Smooth muscle cell (in vitro differentiated cells): ENCODE measurements around the gene BAZ2B. TPM values are rescaled to one million over a fixed set of nuclear protein-coding genes. Genes with fewer than 3 reads are reported as not detected.

ENCODE experiments used
- DNase-seq: peaks from one replicate; lab custom pipeline; 2025; ENCODE audit not compliant: unreplicated experiment; lab: John Stamatoyannopoulos, UW
- H2AFZ ChIP-seq: fragments of 200-600 bp; sonication (generic); 2 replicates; pipeline ENCODE4 v1.6.0; 2016; ENCODE audit warnings: antibody characterized with exemption, low read depth, mild to moderate bottlenecking
- H3F3A ChIP-seq: fragments of 200-600 bp; sonication (generic); 2 replicates; pipeline ENCODE4 v1.6.0; 2017; ENCODE audit warnings: antibody characterized with exemption, low read depth
- H3K27ac ChIP-seq: fragments of 200-600 bp; sonication (generic); 2 replicates; pipeline ENCODE4 v1.5.1; 2016; ENCODE audit warnings: low read depth, mild to moderate bottlenecking
- H3K27me3 ChIP-seq: fragments of 200-600 bp; sonication (generic); 2 replicates; pipeline ENCODE4 v1.6.1; 2016; ENCODE audit warnings: low read depth, mild to moderate bottlenecking
- H3K36me3 ChIP-seq: fragments of 200-600 bp; sonication (generic); 2 replicates; pipeline ENCODE4 v1.5.1; 2016; ENCODE audit warnings: low read depth
- H3K4me1 ChIP-seq: fragments of 200-600 bp; sonication (generic); 2 replicates; pipeline ENCODE4 v1.5.1; 2016; ENCODE audit warnings: low read depth
- H3K4me2 ChIP-seq: fragments of 200-600 bp; sonication (generic); 2 replicates; pipeline ENCODE4 v1.6.0; 2016; ENCODE audit warnings: mild to moderate bottlenecking
- H3K4me3 ChIP-seq: fragments of 200-600 bp; sonication (generic); 2 replicates; pipeline ENCODE4 v1.5.1; 2016; ENCODE audit warnings: mild to moderate bottlenecking
- H3K79me2 ChIP-seq: fragments of 200-600 bp; sonication (generic); 2 replicates; pipeline ENCODE4 v1.6.0; 2016; ENCODE audit warnings: low read depth, mild to moderate bottlenecking
- H3K9ac ChIP-seq: fragments of 200-600 bp; sonication (generic); 2 replicates; pipeline ENCODE4 v1.6.0; 2016; ENCODE audit warnings: low read depth
- H3K9me3 ChIP-seq: fragments of 200-600 bp; sonication (generic); replicated peaks from 2 replicates; pipeline ENCODE4 v1.5.1; 2016; ENCODE audit warnings: low read depth
- H4K20me1 ChIP-seq: fragments of 200-600 bp; sonication (generic); 2 replicates; pipeline ENCODE4 v1.6.0; 2016; ENCODE audit warnings: low read depth
- CTCF ChIP-seq: fragments of 200-600 bp; sonication (generic); IDR thresholded peaks from 2 replicates; pipeline ENCODE4 v1.5.1; 2017; ENCODE audit warnings: borderline replicate concordance, mild to moderate bottlenecking, antibody characterized with exemption; ENCODE audit not compliant: insufficient read depth, poor library complexity, severe bottlenecking
- WGBS: methylation state at CpG from one replicate; pipeline ENCODE4 v1.1.7; 2016; ENCODE audit warnings: low lambda C conversion rate; 5-methylcytosine and 5-hydroxymethylcytosine counted together
- polyA plus RNA-seq: library from polyadenylated mRNA; unstranded; fragments of >200 nt; fragmentation: Nextera tagmentation; extraction: Ambion mirVana; gene quantifications from 2 replicates; pipeline ENCODE4 v1.2.1, GENCODE V29; 2016
- total RNA-seq: library from RNA; depleted of rRNA; stranded (reverse); fragments of >200 nt; gene quantifications from 2 replicates; pipeline ENCODE4 v1.2.3, GENCODE V29; 2014

Gene BAZ2B
- total and polyA plus RNA-seq, 2 experiments from 2014 or later: 27.7 to 58.5 TPM

DNA sequence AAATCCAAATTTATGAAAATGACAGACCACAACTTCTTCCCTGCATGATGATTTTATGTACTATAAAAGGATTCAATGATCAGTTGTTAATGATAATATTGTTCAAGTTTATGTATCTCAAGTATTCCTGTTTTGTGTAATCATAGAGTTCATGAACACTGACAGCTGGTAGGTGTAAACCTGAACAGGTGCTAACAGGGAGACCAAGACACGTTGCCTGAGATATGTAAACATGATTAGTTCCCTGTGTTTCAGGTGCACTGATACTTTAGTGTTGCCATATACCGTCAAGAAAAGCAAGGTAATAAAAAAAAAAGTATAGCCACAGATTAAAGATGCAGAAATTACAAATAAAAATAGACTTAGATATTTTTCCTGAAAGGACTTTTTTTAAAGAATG lies 131.8 kb downstream of the BAZ2B start:
- Histone ChIP-seq H2AFZ (no peak overlapping the region), H3F3A (no peaks in the 10 kb centered on the region), H4K20me1 (peaks cover 61% of the 10 kb centered on the region), H3K27ac (no peak overlapping the region), H3K4me1 (no peaks in the 10 kb centered on the region), H3K9me3 (no peaks in the 10 kb centered on the region), H3K36me3 (no peaks in the 10 kb centered on the region), H3K9ac (no peak overlapping the region), H3K27me3 (no peaks in the 10 kb centered on the region), H3K4me2 (no peak overlapping the region), H3K4me3 (no peak overlapping the region), H3K79me2 (peaks cover 27% of the 10 kb centered on the region)
- no peak for DNase-seq
- WGBS: 92% methylated on average over 2 of the region's 2 CpGs
- TF ChIP-seq CTCF: no peak

- H3F3A ChIP-seq: no peaks in the 10 kb centered on the region
- H3K4me1 ChIP-seq: no peaks in the 10 kb centered on the region
- H3K4me2 ChIP-seq: no peak overlapping the region
- 84% methylated on average over 2 of the region's 2 CpGs for WGBS
- peaks cover 24% of the 10 kb centered on the region for H4K20me1 ChIP-seq
- H2AFZ ChIP-seq: no peak overlapping the region
- no peak overlapping the region for H3K27ac ChIP-seq
- H3K9ac ChIP-seq: no peak overlapping the region
- no peaks in the 10 kb centered on the region for H3K27me3 ChIP-seq
- H3K79me2 ChIP-seq: peaks cover 11% of the 10 kb centered on the region
- H3K9me3 ChIP-seq: no peaks in the 10 kb centered on the region
- no peak for TF ChIP-seq CTCF
- no peak for DNase-seq
- H3K36me3 ChIP-seq: peaks cover 7% of the 10 kb centered on the region
- no peak overlapping the region for H3K4me3 ChIP-seq
Measured at GRCh38 chr2:159476329-159476728, 140.0 kb downstream of the BAZ2B start.

- H3F3A ChIP-seq: no peaks in the 10 kb centered on the region
- peaks cover 24% of the 10 kb centered on the region for H4K20me1 ChIP-seq
- no peak overlapping the region for H3K9ac ChIP-seq
- H3K4me3 ChIP-seq: no peak overlapping the region
- TF ChIP-seq CTCF: no peak
- no peak overlapping the region for H3K27ac ChIP-seq
- H2AFZ ChIP-seq: no peak overlapping the region
- no peaks in the 10 kb centered on the region for H3K9me3 ChIP-seq
- H3K79me2 ChIP-seq: peaks cover 11% of the 10 kb centered on the region
- H3K4me2 ChIP-seq: no peak overlapping the region
- no peak for DNase-seq
- H3K4me1 ChIP-seq: no peaks in the 10 kb centered on the region
- H3K36me3 ChIP-seq: peaks cover 7% of the 10 kb centered on the region
- H3K27me3 ChIP-seq: no peaks in the 10 kb centered on the region
- 93% methylated on average over 4 of the region's 4 CpGs for WGBS
Measured at GRCh38 chr2:159475793-159476192, 140.6 kb downstream of the BAZ2B start.

DNA sequence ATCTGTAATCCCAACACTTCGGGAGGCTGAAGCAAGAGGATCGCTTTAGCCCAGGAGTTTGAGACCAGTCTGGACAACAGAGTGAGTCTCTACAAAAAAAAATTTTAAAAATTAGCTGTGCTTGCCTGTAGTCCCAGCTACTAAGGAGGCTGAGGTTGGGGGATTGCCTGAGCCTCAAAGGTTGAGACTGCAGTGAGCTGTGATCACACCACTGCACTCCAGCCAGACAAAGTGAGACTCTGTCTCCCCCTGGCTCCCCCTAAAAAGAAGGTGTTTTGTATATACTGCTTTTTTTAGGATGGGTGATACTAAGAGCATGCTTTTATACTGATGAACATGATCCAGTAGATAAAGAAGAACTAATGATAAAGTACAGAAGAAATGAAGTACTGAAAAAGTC lies 145.0 kb downstream of the BAZ2B start:
- no peaks in the 10 kb centered on the region for H3F3A ChIP-seq
- H3K79me2 ChIP-seq: peaks cover 13% of the 10 kb centered on the region
- DNase-seq: no peak
- 46% methylated on average over 2 of the region's 2 CpGs for WGBS
- TF ChIP-seq CTCF: no peak
- no peaks in the 10 kb centered on the region for H3K36me3 ChIP-seq
- H3K27me3 ChIP-seq: no peaks in the 10 kb centered on the region
- H3K4me3 ChIP-seq: no peak overlapping the region
- H2AFZ ChIP-seq: no peak overlapping the region
- H3K9me3 ChIP-seq: no peaks in the 10 kb centered on the region
- H3K4me2 ChIP-seq: no peak overlapping the region
- H3K4me1 ChIP-seq: no peaks in the 10 kb centered on the region
- no peak overlapping the region for H3K27ac ChIP-seq
- no peak overlapping the region for H3K9ac ChIP-seq
- H4K20me1 ChIP-seq: peaks cover 9% of the 10 kb centered on the region
